ENCODE measurements around the gene PLPPR1.
"Not testable (repeated sequence)": the region's sequence is repeated elsewhere in the genome, so short reads cannot be mapped to it uniquely, and the experiment has no call there.

Gene PLPPR1

GRCh38 chr9:101028346-101029314 is at the start of gene PLPPR1:
TSS of gene PLPPR1 (plus strand) at chr9:101028727.
- DNase-seq, result peak; percentile 93

GRCh38 chr9:100989731-100990130 is 38.8 kb upstream of the PLPPR1 start:
- no peak for DNase-seq

- DNase-seq, result no peak
Observed at GRCh38 chr9:100990605-100991381, 37.7 kb upstream of the PLPPR1 start.

- DNase-seq, result no peak
Observed at GRCh38 chr9:100992632-100993031, 35.9 kb upstream of the PLPPR1 start.

GRCh38 chr9:100999906-101000544 is 28.5 kb upstream of the PLPPR1 start:
- no peak for DNase-seq

- DNase-seq, result no peak
Observed at GRCh38 chr9:101005246-101005645, 23.3 kb upstream of the PLPPR1 start.

GRCh38 chr9:101014566-101014965 is 14.0 kb upstream of the PLPPR1 start:
- DNase-seq, result no peak

GRCh38 chr9:101018467-101018866 is 10.1 kb upstream of the PLPPR1 start:
- DNase-seq, result no peak

GRCh38 chr9:101022704-101023103 is 5.8 kb upstream of the PLPPR1 start:
- no peak for DNase-seq

GRCh38 chr9:101025940-101026339 is 2.6 kb upstream of the PLPPR1 start:
- no peak for DNase-seq

- DNase-seq, result peak; percentile 90
Observed at GRCh38 chr9:101026824-101027223, 1.7 kb upstream of the PLPPR1 start.

- DNase-seq, result peak; percentile 79
Observed at GRCh38 chr9:101027236-101027635, 1.3 kb upstream of the PLPPR1 start.

- DNase-seq, result no peak
Observed at GRCh38 chr9:101027733-101028345, 688 bp upstream of the PLPPR1 start.

- no peak for DNase-seq
Observed at GRCh38 chr9:101029315-101030085, 973 bp downstream of the PLPPR1 start.

- no peak for DNase-seq
Observed at GRCh38 chr9:101030086-101030391, 1.5 kb downstream of the PLPPR1 start.

- no peak for DNase-seq
Observed at GRCh38 chr9:101032426-101032825, 3.9 kb downstream of the PLPPR1 start.

- no peak for DNase-seq
Observed at GRCh38 chr9:101034222-101034621, 5.7 kb downstream of the PLPPR1 start.

- no peak for DNase-seq
Observed at GRCh38 chr9:101035098-101035497, 6.6 kb downstream of the PLPPR1 start.

GRCh38 chr9:101037430-101037829 is 8.9 kb downstream of the PLPPR1 start:
- DNase-seq, result no peak

- no peak for DNase-seq
Observed at GRCh38 chr9:101038488-101038887, 10.0 kb downstream of the PLPPR1 start.

GRCh38 chr9:101039581-101039980 is 11.1 kb downstream of the PLPPR1 start:
- not testable (repeated sequence) for DNase-seq

GRCh38 chr9:101047848-101048397 is 19.4 kb downstream of the PLPPR1 start:
- no peak for DNase-seq

Measured in NCI-H748 treated with DMSO at 0.1 percent for 48 hours (cell line).